ENCODE results near the gene VRK3.
"Not testable (repeated sequence)": the region's sequence is repeated elsewhere in the genome, so short reads cannot be mapped to it uniquely, and the experiment has no call there.

The VRK3 gene

DNA sequence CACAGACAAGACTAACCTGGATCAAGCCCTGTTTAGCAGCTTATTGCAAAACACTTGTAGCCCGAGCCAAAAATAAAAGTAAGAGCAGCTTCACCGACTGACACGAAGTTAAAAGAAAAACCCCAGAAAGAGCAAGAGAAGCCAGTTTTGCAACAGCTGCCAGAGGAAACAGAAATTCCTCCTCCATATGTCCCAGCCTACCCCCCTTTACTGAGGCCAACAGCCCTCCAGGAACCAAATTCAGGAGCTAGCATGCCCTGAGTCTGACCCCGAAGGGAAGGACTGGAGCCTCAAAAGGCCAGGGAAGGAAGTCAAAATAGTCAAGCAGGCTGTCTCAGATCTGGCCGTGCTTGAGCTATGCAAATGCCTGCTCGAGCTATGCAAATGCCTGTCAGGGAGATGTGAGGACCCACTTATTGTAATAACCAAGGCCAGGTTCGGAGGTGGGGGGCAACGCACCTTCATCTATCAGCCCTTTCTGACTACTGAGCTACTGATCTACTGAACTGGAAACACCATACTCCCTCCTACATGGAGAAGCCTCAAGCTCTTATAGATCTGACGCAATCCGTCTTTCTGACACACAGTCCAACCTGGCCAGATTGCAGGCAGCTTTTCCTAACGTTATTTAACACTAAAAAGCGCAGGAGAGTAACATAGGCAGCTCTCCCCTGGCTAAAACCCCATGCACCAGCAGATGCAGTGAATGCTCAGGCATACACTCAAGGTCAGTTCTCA, 70.9 kb downstream of the VRK3 start:
- no peak for DNase-seq

DNA sequence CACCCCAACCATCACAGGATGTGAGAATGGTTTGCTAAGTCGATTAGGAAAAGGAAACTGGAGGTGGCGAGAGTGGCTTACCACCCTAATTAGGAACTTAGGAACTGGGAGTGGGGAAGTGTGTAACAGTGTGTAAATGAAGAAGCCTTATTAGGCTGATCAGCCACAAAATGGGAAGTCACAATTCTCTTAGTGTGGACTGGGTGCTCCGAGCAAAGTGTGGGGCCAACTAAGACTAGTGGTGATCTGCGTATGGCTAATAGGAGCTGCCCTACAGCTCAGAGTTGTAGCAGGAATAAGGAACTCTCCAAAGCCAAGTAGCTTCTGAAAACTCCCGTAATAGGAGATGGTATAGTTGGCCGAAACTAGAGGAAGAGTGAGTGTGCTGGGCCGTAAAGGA, 71.8 kb downstream of the VRK3 start:
- no peak for DNase-seq

DNA sequence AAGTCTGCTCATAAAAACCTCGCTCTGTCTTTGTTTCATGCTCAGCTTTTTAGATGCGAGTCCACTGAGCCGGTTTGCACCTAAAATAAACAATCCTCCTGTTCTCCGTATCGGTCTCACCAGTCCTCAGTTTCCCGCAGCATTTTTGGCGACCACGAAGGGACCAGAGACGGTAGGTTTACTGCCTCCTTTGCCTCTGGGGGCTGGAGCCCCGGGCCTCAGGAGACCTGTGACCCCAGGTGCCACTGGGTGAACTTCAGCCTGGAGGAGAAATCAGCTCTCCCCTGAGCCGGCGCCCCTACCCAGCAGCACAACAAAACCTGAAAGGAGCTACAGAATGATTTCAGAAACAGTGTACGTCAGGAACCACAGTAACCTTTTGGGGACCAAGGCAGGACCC, 72.3 kb downstream of the VRK3 start:
- DNase-seq = no peak

DNA sequence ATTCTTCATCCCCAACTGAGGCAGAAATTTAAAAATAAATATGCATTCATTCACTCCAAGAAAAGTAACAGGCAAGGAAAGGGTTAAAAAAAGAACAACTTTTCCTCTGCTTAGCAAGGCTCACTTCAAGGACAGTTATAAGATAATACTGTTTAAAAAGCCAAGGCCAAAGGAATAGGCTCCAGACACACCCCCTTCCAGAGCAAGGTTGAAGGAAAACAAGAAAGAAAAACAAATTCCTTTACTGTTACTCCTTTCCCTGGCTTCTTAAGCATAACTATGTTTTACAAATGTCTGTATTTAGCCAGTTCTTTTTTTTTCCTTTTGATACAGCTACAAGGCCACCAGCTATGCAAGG, 72.7 kb downstream of the VRK3 start:
- DNase-seq = no peak

- DNase-seq = no peak
These were observed 73.2 kb downstream of the VRK3 start for GRCh38 chr19:49951806-49952478.

DNA sequence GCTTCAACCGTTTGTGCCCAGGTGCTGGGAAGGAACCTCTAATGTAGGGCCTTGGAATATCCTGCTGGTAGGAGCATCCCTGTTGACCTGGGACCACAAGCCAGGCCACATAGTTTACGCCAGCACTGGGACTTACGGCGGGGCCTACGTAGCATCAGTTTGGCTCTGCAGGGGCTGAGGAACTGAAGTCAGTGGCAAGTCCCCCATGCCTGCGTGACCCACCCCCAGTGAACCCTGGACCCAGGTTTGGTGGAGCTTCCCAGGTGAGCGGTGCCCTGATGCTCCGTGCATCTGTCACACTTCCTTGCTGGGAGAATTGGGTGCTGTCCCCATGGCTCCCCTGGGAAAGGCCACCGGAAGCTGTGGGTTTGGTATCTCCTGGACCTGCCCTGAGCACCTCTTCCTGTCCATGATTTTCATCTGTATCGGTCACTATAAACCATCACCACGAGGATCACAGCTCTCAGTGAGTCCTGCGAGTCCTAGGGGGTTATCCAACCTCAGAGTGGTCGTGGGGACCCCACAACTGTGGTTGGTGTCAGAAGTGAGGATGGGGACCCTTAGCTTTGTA, 74.1 kb downstream of the VRK3 start:
- no peak for DNase-seq

- DNase-seq = no peak
These were observed 74.6 kb downstream of the VRK3 start for GRCh38 chr19:49950590-49950948.

DNA sequence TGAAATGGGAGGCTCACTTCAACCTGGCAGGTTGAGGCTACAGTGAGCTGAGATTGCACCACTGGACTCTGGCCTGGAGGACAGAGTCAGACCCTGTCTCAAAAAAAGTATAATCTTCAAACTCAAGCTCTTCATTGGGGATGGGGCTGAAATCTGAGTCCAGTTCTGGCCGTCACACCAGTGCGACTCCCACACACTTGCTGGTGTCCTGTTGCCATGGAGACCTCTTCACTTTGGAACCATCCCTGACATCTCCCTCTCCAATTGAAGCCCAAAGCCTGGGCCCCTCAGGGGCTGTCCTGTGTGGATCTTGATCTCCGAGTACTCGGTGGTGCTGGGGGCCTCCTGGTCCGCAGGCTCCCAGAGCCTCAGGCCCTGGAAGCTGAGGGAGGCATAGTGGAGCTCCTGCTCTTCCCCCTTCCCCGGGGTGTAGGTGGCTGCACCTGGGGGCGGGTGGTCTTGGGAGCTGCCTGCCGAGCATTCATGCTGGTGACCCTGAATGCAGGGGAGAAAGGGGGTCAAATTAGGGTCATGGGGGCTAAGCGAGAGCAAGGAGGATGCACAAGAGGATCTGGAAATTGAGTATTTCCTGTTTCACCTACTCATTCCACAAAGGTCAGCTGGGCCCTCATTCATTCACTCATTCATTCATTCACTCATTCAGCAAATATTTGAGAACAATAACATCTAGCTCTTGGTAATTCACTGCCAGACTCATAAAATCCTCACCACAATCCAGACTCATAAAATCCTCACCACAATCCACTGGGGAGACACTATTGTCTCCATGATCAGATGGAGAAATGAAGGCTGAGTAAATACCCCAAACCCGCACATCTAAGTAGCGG, 75.2 kb downstream of the VRK3 start:
- DNase-seq = no peak

DNA sequence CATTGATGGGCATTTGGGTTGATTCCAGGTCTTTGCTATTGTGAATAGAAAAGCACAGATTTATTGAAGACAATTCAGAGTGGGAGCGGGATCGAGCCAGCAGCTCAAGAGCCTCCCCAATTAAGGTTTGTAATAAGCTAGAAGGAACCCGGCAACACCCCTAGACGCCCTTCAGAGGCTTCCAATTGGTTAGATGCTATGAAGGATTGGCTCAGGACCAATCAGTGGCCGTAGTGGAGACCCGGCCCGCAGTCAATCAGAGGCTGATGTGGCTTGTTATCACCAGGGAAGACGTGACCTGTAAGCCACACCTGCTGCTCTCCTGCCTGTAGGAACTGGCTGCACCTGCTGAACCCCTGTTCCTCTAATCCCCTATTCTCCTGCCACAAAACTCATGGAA, 78.8 kb downstream of the VRK3 start:
- DNase-seq = no peak

DNA sequence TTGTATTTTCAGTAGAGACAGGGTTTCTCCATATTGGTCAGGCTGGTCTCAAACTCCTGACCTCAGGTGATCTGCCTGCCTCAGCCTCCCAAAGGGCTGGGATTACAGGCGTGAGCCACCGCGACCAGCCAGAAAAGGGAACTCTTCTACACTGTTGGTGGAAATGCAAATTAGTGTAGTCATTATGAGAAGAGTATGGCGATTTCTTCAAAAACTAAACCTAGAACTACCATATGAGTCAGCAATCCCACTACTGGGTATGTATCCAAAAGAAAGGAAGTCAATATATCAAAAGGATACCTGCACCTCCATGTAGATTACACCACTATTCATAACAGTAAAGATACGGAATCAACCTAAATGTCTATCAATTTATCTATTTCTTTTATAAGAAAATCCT, 80.6 kb downstream of the VRK3 start:
- DNase-seq = not testable (repeated sequence)

- no peak for DNase-seq
These were observed 84.7 kb downstream of the VRK3 start for GRCh38 chr19:49940482-49940791.

DNA sequence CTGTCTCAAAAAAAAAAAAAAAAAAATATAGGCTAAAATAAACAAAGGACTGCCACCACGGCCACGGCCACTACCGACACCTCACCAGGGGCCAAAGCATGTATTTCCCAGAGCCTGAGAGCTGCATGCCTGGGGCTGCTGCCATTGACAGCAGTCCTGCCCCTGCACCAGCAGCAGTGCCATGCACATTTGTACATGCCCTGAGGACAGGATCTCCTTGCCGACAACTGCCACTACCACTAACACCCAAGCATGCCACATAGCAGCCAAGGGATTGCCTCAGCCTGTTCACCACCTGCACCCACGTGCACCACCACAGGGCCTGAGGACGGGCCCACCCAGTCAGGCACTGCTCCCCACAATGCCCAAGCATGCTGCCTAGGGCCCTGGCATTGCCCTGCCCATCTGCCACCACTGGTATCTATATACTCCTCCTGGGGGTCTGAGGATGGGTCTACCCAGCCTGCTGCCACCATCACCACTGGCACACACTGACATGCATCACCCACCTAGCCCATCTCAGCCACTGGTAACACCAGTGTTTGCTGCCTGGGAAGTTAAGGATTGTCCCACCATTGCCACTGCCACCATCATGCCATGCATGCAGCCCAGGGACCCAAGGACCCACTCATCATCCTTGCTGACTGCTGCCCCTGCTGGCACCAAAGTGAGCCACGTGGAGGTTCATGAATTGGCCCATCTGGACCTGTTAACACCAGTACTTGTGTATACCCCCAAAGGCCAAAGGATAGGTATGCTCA, 85.3 kb downstream of the VRK3 start:
- no peak for DNase-seq

DNA sequence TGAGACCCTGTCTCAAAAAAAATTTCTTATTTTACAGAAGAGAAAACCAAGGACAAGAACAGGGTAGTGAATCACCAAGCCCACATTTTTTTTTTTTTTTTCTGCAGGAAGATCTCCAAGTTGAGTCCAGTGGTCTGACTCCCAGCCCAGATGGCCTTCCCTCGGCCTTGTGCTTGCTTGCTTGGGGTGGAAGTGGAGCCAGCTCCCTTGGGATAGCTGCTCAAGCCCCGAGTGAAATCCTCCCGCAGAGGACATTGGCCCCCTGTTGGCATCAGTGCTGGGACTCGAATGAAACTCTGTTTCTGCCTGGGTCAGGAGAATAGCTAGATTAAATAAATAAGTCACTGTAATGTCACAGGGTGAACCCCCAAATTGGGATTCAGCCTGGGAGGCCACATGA, 86.5 kb downstream of the VRK3 start:
- no peak for DNase-seq

- peak; percentile 53 for DNase-seq
These were observed 87.3 kb downstream of the VRK3 start for GRCh38 chr19:49937750-49938381.

DNA sequence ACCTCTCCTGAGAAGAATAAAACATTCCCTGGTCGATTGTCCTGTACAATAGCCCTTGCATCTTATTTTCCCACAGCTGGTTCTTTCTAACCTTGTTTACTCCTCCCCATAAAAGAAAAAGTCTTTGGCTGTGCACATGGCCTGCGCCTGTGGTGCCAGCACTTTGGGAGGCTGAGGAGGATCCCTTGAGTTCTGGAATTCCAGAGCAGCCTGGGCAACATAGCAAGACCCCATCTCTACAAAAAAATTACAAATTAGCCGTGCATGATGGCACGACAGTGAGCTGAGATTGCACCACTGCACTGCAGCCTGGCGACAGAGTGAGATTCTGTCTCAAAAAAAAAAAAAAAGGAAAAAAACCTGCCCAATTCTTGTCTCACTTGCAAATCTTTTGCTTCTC, 88.6 kb downstream of the VRK3 start:
- DNase-seq = no peak

- DNase-seq = no peak
These were observed 91.5 kb downstream of the VRK3 start for GRCh38 chr19:49933643-49934042.

GRCh38 chr19:49932731-49933131, 92.4 kb downstream of the VRK3 start:
- no peak for DNase-seq

DNA sequence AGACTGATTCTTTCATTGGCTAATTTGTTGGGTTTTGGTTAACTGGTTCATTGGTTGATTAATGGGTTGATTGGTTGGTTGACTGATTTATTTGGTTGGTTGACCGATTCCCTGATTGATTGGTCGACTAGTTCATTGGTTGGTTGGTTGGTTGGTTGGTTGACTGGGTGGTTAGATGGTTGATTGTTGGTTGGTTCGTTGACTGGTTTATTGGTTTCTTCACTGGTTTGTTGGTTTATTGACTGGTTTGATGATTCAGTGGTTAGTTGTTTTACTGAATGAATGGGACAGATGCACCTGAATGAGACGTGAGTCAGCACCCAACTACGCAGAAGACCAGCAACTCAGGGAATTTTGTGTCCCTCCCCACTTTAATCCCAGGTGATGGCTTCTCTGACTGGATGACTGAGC, 93.1 kb downstream of the VRK3 start:
- DNase-seq = no peak

GRCh38 chr19:49931293-49932040, 93.7 kb downstream of the VRK3 start:
- DNase-seq = no peak

DNA sequence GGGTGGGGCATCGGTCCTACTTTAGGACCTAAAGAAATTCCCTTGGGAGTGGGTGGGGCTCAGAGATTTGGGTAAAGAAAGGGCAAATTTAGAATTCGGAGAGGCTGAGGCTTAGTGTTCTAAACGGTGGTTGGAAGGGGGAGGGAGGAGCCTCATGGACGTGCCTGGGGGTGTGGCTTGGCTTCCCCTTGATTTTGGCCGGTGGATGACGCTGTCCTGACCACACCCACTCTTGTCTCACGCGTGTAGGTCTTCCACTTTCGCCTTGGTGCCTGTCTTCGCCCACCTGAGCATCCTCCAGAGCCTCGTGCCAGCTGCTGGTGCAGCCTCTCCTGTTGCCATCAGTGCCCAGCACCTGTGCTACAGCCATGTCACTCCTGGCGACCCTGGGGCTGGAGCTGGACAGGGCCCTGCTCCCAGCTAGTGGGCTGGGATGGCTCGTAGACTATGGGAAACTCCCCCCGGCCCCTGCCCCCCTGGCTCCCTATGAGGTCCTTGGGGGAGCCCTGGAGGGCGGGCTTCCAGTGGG, 94.6 kb downstream of the VRK3 start:
- DNase-seq = no peak

All from DMS 273 treated with DMSO at 0.1 percent for 48 hours (cell line).